Stimulated activated CD4-positive, alpha-beta T cell treated with anti-CD3 and anti-CD28 coated beads, Interleukin-1b, Interleukin-23, amount 100 ng/mL, for 24 hours (primary cell): ENCODE measurements around the gene NR2F1.

ENCODE experiments used
- DNase-seq, 4 experiments: peaks; one replicate each; pipeline ENCODE4 v3.0.0-alpha.2; 2020; ENCODE audit warnings: low read depth in 4 of 4, low spot score in 1 of 4

NR2F1 gene

GRCh38 chr5:93635991-93636390, 53.0 kb downstream of the NR2F1 start:
- no peak for DNase-seq

GRCh38 chr5:93636837-93637236, 53.8 kb downstream of the NR2F1 start:
- DNase-seq: no peak

GRCh38 chr5:93637697-93638096, 54.7 kb downstream of the NR2F1 start:
- no peak for DNase-seq

- DNase-seq: no peak
These were observed 59.5 kb downstream of the NR2F1 start for GRCh38 chr5:93642526-93642925.
